Esophagus muscularis mucosa (tissue), 4 donors: ENCODE data around the gene GBP6. TPM values are rescaled to one million over a fixed set of nuclear protein-coding genes. Genes with fewer than 3 reads are reported as not detected.

Experiments
- DNase-seq: peaks from one replicate; pipeline ENCODE4 v3.0.0-alpha.2; 2017; ENCODE audit errors: extremely low spot score
- H3K27ac ChIP-seq, 4 donors: fragments of 200-600 bp; sonication (generic); replicated peaks in 1 of 4; 1 replicate in 3 of 4; 2 replicates in 1 of 4; pipeline ENCODE4 v1.5.1; 2016 to 2019; ENCODE audit warnings: mild to moderate bottlenecking in 1 of 4
- H3K27me3 ChIP-seq, 4 donors: fragments of 200-600 bp; sonication (generic); one replicate each; pipeline versions ENCODE4 v1.5.1 to v1.6.0; 2016 to 2019
- H3K36me3 ChIP-seq, 4 donors: fragments of 200-600 bp; sonication (generic); one replicate each; pipeline ENCODE4 v1.5.1; 2016 to 2019
- H3K4me1 ChIP-seq, 4 donors: fragments of 200-600 bp; sonication (generic); one replicate each; pipeline ENCODE4 v1.5.1; 2016 to 2019
- H3K4me3 ChIP-seq, 4 donors: fragments of 200-600 bp; sonication (generic); 1 replicate in 2 of 4; 2 replicates in 2 of 4; pipeline ENCODE4 v1.5.1; 2016 to 2019; ENCODE audit warnings: mild to moderate bottlenecking in 4 of 4, moderate library complexity in 1 of 4
- H3K9me3 ChIP-seq, 4 donors: fragments of 200-600 bp; sonication (generic); 1 replicate in 3 of 4; 2 replicates in 1 of 4; pipeline ENCODE4 v1.5.1; 2016 to 2019
- EP300 ChIP-seq: sonication (generic); formaldehyde crosslinking; IDR thresholded peaks from one replicate; pipeline ENCODE4 v1.6.1; 2017; ENCODE audit warnings: antibody characterized with exemption
- POLR2A ChIP-seq: fragments of 450-650 bp; IDR thresholded peaks from one replicate; pipeline ENCODE4 v1.6.1; 2017; ENCODE audit warnings: antibody characterized with exemption, moderate library complexity, mild to moderate bottlenecking, low read depth
- POLR2AphosphoS5 ChIP-seq, 2 donors: sonication (generic); formaldehyde crosslinking; IDR thresholded peaks; one replicate each; pipeline ENCODE4 v1.6.1; 2017; ENCODE audit warnings: antibody characterized with exemption in 2 of 2
- WGBS: methylation state at CpG from one replicate; pipeline ENCODE4 v1.1.5; 2018; 5-methylcytosine and 5-hydroxymethylcytosine counted together
- intact Hi-C: fragments of 100-400 bp; cut with DNase I; formaldehyde crosslinking; loops from one replicate; pipeline ENCODE4 v1.15.1; 2023
- total RNA-seq, 4 donors: library from RNA; depleted of rRNA; stranded (reverse); fragments of >200 nt; gene quantifications; one replicate each; pipeline versions ENCODE4 v1.1.0 to v1.2.1, GENCODE V29; 2016
- TF ChIP-seq, protein P1 (sequence below), 3 experiments: fragments of 200-600 bp in 2 of 3; fragments of 450-650 bp in 1 of 3; sonication (generic) in 2 of 3; IDR thresholded peaks; one replicate each; pipeline ENCODE4 v1.5.1; 2017 to 2019; ENCODE audit warnings: antibody characterized with exemption in 3 of 3, mild to moderate bottlenecking in 2 of 3, moderate library complexity in 1 of 3

The GBP6 gene
- total RNA-seq, 4 donors from 2014 or later: under 0.01 TPM; not detected in 3

GRCh38 chr1:89356658-89357400, 7.0 kb upstream of the GBP6 start:
- TF ChIP-seq EP300: no peak
- no peak for TF ChIP-seq POLR2A
- TF ChIP-seq POLR2AphosphoS5 (IDR thresholded peaks at IDR 0.05): no peak
- TF ChIP-seq, protein P1, sequence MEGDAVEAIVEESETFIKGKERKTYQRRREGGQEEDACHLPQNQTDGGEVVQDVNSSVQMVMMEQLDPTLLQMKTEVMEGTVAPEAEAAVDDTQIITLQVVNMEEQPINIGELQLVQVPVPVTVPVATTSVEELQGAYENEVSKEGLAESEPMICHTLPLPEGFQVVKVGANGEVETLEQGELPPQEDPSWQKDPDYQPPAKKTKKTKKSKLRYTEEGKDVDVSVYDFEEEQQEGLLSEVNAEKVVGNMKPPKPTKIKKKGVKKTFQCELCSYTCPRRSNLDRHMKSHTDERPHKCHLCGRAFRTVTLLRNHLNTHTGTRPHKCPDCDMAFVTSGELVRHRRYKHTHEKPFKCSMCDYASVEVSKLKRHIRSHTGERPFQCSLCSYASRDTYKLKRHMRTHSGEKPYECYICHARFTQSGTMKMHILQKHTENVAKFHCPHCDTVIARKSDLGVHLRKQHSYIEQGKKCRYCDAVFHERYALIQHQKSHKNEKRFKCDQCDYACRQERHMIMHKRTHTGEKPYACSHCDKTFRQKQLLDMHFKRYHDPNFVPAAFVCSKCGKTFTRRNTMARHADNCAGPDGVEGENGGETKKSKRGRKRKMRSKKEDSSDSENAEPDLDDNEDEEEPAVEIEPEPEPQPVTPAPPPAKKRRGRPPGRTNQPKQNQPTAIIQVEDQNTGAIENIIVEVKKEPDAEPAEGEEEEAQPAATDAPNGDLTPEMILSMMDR (IDR thresholded peaks at IDR 0.05): no peak
- Histone ChIP-seq H3K27me3 (no peaks in the 10 kb centered on the region), H3K4me3 (no peak overlapping the region), H3K4me1 (peaks cover 0 to 8% (median 7%) of the 10 kb centered on the region in 4 donors), H3K9me3 (no peaks in the 10 kb centered on the region), H3K27ac (no peak overlapping the region), H3K36me3 (no peaks in the 10 kb centered on the region)
- 85% methylated on average over 8 of the region's 8 CpGs for WGBS
- DNase-seq: no peak
- intact Hi-C loops: loop anchor here (5.0 kb wide), 3 partner anchors 275 to 375 kb away; no protein-coding TSS in a partner anchor

DNA sequence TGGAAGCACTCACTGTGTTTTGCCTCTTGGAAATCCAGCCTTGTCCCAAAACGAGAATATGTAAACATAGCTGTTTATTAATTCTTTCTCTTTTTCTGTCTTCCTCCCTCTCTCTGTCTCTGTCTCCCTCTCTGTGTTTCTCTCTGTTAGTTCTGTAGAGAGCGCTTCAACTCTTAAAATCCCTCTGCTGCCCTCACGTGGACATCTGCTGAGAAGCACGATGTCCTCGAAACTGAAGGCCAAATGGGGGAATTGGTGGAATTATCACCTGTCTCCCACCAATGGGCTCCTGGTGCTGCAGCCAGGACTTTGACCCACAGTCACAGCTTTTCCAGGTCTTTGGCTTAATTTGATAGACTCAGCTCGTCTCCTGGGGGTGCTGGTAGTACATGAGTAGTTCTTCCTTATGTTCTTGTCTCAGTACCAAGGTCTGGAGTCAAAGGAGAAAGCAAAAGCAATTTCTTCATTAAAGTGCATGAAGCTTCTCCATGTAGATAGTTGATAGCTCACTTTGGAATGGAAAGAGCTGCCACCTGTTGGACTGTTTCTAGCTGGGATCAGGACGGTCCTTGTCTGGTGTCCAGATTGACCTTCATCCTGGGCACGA, 5.5 kb upstream of the GBP6 start:
- Histone ChIP-seq H3K4me1 (peaks cover 6 to 15% (median 14%) of the 10 kb centered on the region in 4 donors), H3K4me3 (no peak overlapping the region), H3K27ac (no peak overlapping the region), H3K36me3 (no peaks in the 10 kb centered on the region), H3K27me3 (no peaks in the 10 kb centered on the region), H3K9me3 (no peaks in the 10 kb centered on the region)
- DNase-seq: no peak
- intact Hi-C loops: loop anchor here (2.0 to 5.0 kb wide), 4 partner anchors 276 to 376 kb away; no protein-coding TSS in a partner anchor
- WGBS: 23% methylated on average over 8 of the region's 8 CpGs
- TF ChIP-seq EP300 (no peak), POLR2A (no peak), POLR2AphosphoS5 (IDR thresholded peaks at IDR 0.05) (peak in 1 of 2 donors; percentile 42)
- TF ChIP-seq, protein P1 (IDR thresholded peaks at IDR 0.05): peak; percentile 77 to 87 (median 79)

DNA sequence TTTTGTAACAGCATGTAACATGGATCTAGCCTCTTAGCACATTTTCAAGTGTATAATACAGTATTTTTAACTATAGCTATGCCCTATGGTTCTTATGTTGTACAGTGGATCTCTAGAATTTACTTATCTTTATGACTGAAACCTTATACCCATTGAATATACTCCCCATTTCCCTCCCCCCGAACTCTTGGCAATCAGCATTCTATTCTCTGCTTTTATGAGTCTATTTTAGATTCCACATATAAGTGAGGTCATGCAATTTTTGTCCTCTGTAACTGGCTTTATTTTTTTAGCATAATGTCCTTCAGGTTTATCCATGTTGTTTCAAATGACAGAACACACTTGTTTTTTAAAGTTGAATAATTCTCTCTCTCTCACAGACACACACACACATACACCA, 3.1 kb upstream of the GBP6 start:
- Histone ChIP-seq H3K27me3 (no peaks in the 10 kb centered on the region), H3K4me3 (no peak overlapping the region), H3K27ac (no peak overlapping the region), H3K36me3 (no peaks in the 10 kb centered on the region), H3K4me1 (peaks cover 15 to 24% (median 23%) of the 10 kb centered on the region in 4 donors), H3K9me3 (no peaks in the 10 kb centered on the region)
- WGBS: 88% methylated on average over 1 of the region's 1 CpG
- intact Hi-C loops: no loop called here
- TF ChIP-seq EP300: no peak
- TF ChIP-seq, protein P1 (IDR thresholded peaks at IDR 0.05): no peak
- TF ChIP-seq POLR2AphosphoS5 (IDR thresholded peaks at IDR 0.05): no peak
- TF ChIP-seq POLR2A: no peak
- DNase-seq: no peak

GRCh38 chr1:89361681-89362080, 2.2 kb upstream of the GBP6 start:
- no peak overlapping the region for H3K4me3 ChIP-seq
- no peak overlapping the region for H3K27ac ChIP-seq
- peaks cover 15 to 24% (median 23%) of the 10 kb centered on the region in 4 donors for H3K4me1 ChIP-seq
- H3K36me3 ChIP-seq: no peaks in the 10 kb centered on the region
- intact Hi-C loops: no loop called here
- H3K9me3 ChIP-seq: no peaks in the 10 kb centered on the region
- DNase-seq: no peak
- no peaks in the 10 kb centered on the region for H3K27me3 ChIP-seq
- no peak for TF ChIP-seq EP300
- TF ChIP-seq POLR2AphosphoS5 (IDR thresholded peaks at IDR 0.05): no peak
- no peak for TF ChIP-seq POLR2A
- TF ChIP-seq, protein P1 (IDR thresholded peaks at IDR 0.05): no peak
- 92% methylated on average over 3 of the region's 3 CpGs for WGBS
